ENCODE results near the gene CAPN5. TPM values are rescaled to one million over a fixed set of nuclear protein-coding genes. Genes with fewer than 3 reads are reported as not detected.

CAPN5 gene
- total and polyA plus RNA-seq, 2 experiments from 2014 or later: 10.2 to 32.2 TPM

DNA sequence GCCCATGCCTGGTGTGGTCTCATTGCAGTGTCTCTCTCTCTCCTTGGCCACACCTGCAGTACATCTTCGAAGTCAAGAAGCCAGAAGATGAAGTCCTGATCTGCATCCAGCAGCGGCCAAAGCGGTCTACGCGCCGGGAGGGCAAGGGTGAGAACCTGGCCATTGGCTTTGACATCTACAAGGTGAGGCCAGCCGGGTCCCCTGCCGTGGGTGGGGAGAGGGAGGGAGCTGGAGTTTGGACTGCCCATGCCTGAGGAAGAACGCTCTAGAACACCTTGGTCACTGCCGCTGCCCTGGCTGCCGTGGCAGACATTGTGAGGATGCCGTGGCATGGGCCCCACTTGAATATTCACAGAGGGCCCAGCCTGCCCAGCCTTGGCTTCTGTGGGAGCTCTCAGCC is 52.2 kb downstream of the CAPN5 start (continued):
- TF ChIP-seq EZH2phosphoT487 (IDR thresholded peaks at IDR 0.05; ENCODE audit: unreplicated experiment): no peak
- TF ChIP-seq POLR2AphosphoS5 (IDR thresholded peaks at IDR 0.05; ENCODE audit: low read depth): no peak
- no peak for TF ChIP-seq STAT1 (IDR thresholded peaks at IDR 0.05; ENCODE audit: unreplicated experiment)
- no peak for TF ChIP-seq REST (IDR thresholded peaks at IDR 0.05; ENCODE audit: unreplicated experiment)

DNA sequence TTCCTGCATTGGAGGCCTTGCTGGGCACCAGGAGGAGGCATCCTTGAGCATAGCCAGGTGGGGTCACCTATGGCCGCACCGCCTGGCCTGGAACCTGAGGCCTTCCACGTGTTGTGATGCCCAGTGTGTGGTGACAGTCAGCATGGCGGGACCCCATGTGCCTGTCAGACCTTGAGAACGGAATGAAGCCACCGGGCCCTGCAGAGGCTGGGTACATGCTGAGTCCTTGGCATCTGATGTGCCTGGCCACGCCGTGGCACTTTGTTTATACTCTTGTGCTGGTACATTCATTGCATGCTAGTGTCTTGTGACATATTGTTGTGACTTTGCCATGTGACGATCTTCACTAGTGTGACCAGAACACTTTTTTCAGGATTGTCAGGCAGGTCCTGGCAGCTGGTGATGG is 52.8 kb downstream of the CAPN5 start:
- Histone ChIP-seq H3K27ac (ENCODE audit: low read depth) (no peak overlapping the region), H3K36me3 (ENCODE audit: insufficient read depth) (no peaks in the 10 kb centered on the region), H3F3A (replicated peaks; ENCODE audit: low read depth) (no peaks in the 10 kb centered on the region), H3K79me2 (replicated peaks; ENCODE audit: insufficient read depth) (no peaks in the 10 kb centered on the region), H3K9me2 (ENCODE audit: insufficient read depth) (no peaks in the 10 kb centered on the region), H4K20me1 (replicated peaks; ENCODE audit: insufficient read depth) (no peaks in the 10 kb centered on the region; the same call in 1 of the 2 replicates), H3K4me1 (ENCODE audit: insufficient read depth) (no peaks in the 10 kb centered on the region), H3K4me2 (no peak overlapping the region), H3K4me3 (no peak overlapping the region), H3K27me3 (ENCODE audit: insufficient read depth) (no peaks in the 10 kb centered on the region), H2AFZ (no peak overlapping the region)
- Mint-ChIP-seq H3K27me3 (ENCODE audit: insufficient read depth, low read depth, poor library complexity) (peaks cover 15% of the 10 kb centered on the region), H3K4me3 (no peak overlapping the region), H3K36me3 (ENCODE audit: low read depth) (peaks cover 5% of the 10 kb centered on the region; the same call in 1 of the 3 replicates), H3K4me1 (no peaks in the 10 kb centered on the region), H3K9me3 (no peaks in the 10 kb centered on the region), H3K27ac (no peak overlapping the region)
- no peak for TF ChIP-seq EZH2 (IDR thresholded peaks at IDR 0.05; ENCODE audit: low read depth, unreplicated experiment)
- no peak for TF ChIP-seq CTCF (conservative IDR thresholded peaks at IDR 0.05; ENCODE audit: low read depth in 2 of 2)
- TF ChIP-seq ZNF114 (CRISPR knock-in tag; IDR thresholded peaks at IDR 0.05): no peak
- no peak for TF ChIP-seq CREB1 (CRISPR knock-in tag; IDR thresholded peaks at IDR 0.05; ENCODE audit: low read depth)
- TF ChIP-seq, protein P1, sequence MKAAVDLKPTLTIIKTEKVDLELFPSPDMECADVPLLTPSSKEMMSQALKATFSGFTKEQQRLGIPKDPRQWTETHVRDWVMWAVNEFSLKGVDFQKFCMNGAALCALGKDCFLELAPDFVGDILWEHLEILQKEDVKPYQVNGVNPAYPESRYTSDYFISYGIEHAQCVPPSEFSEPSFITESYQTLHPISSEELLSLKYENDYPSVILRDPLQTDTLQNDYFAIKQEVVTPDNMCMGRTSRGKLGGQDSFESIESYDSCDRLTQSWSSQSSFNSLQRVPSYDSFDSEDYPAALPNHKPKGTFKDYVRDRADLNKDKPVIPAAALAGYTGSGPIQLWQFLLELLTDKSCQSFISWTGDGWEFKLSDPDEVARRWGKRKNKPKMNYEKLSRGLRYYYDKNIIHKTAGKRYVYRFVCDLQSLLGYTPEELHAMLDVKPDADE (IDR thresholded peaks at IDR 0.05): no peak
- no peak for DNase-seq (ENCODE audit: low spot score)
- no peak for ATAC-seq

All from GM23338 (cell line).